Amniotic stem cell (primary cell): Measurements from ENCODE around the gene CASQ1.
A peak's percentile ranks its signal among the peaks of the same experiment; 100 is the strongest.

Experiments used
- DNase-seq: peaks from one replicate; lab custom pipeline; 2025; lab: John Stamatoyannopoulos, UW

CASQ1 gene

GRCh38 chr1:160168609-160169369 lies 21.6 kb upstream of the CASQ1 start:
- DNase-seq, result no peak

GRCh38 chr1:160169553-160170399 lies 20.6 kb upstream of the CASQ1 start:
- no peak for DNase-seq

GRCh38 chr1:160171354-160171753 lies 19.0 kb upstream of the CASQ1 start:
- no peak for DNase-seq

GRCh38 chr1:160171980-160172379 lies 18.4 kb upstream of the CASQ1 start:
- no peak for DNase-seq

- no peak for DNase-seq
These were observed 13.1 kb upstream of the CASQ1 start for GRCh38 chr1:160177231-160177630.

- no peak for DNase-seq
These were observed 12.7 kb upstream of the CASQ1 start for GRCh38 chr1:160177667-160178066.

GRCh38 chr1:160178731-160179130 lies 11.6 kb upstream of the CASQ1 start:
- no peak for DNase-seq

GRCh38 chr1:160179336-160179735 lies 11.0 kb upstream of the CASQ1 start:
- no peak for DNase-seq

GRCh38 chr1:160186246-160186645 lies 4.1 kb upstream of the CASQ1 start:
- DNase-seq, result no peak

- no peak for DNase-seq
These were observed 3.6 kb upstream of the CASQ1 start for GRCh38 chr1:160186729-160187128.

- no peak for DNase-seq
These were observed 3.0 kb upstream of the CASQ1 start for GRCh38 chr1:160187407-160187806.

GRCh38 chr1:160188341-160188740 lies 2.0 kb upstream of the CASQ1 start:
- DNase-seq, result no peak

- no peak for DNase-seq
These were observed 1.4 kb downstream of the CASQ1 start for GRCh38 chr1:160191756-160192155.

GRCh38 chr1:160192234-160192633 lies 1.9 kb downstream of the CASQ1 start:
- no peak for DNase-seq

GRCh38 chr1:160193091-160193819 lies 2.9 kb downstream of the CASQ1 start:
- DNase-seq, result peak; percentile 81

- DNase-seq, result no peak
These were observed 3.7 kb downstream of the CASQ1 start for GRCh38 chr1:160193832-160194736.

- DNase-seq, result no peak
These were observed 4.3 kb downstream of the CASQ1 start for GRCh38 chr1:160194737-160195059.

- no peak for DNase-seq
These were observed 5.8 kb downstream of the CASQ1 start for GRCh38 chr1:160196143-160196542.

- no peak for DNase-seq
These were observed 6.9 kb downstream of the CASQ1 start for GRCh38 chr1:160197231-160197630.

GRCh38 chr1:160200786-160201185 lies 10.4 kb downstream of the CASQ1 start:
- DNase-seq, result no peak

- DNase-seq, result no peak
These were observed 14.3 kb downstream of the CASQ1 start for GRCh38 chr1:160204526-160205241.
